H1 (cell line): ENCODE data around the gene KYNU. TPM values are rescaled to one million over a fixed set of nuclear protein-coding genes. Genes with fewer than 3 reads are reported as not detected.

Experiments used
- CTCF ChIA-PET: fragments of 300-600 bp; sonication (Branson Sonifier 250); formaldehyde crosslinking; loops from one replicate; lab custom pipeline; 2021; ENCODE audit not compliant: partially characterized antibody; lab: Charles Lee
- POLR2A ChIA-PET: fragments of 300-600 bp; sonication (Branson Sonifier 250); formaldehyde crosslinking; loops from one replicate; lab custom pipeline; 2021; ENCODE audit warnings: inconsistent platforms; ENCODE audit not compliant: partially characterized antibody; lab: Charles Lee
- DNase-seq, 2 experiments: peaks; one replicate each; pipeline versions ENCODE4 v3.0.0 to v3.0.0-alpha.2; 2010 to 2022; ENCODE audit warnings: low spot score in 2 of 2, low read depth in 1 of 2, mixed read lengths in 1 of 2
- FAIRE-seq: peaks from 2 replicates; lab custom pipeline; 2011; peaks lifted over from hg19 to GRCh38; lab: Jason Lieb, UNC
- H2AFZ ChIP-seq: 2 replicates; pipeline ENCODE4 v1.8.1; 2012; ENCODE audit warnings: low read length, inconsistent platforms
- H2AK5ac ChIP-seq: 2 replicates; pipeline ENCODE4 v1.6.1; 2013; ENCODE audit warnings: low read depth, low read length
- H2BK120ac ChIP-seq: replicated peaks from 2 replicates; pipeline ENCODE3; 2013; ENCODE audit warnings: low read depth, low read length, inconsistent platforms
- H2BK12ac ChIP-seq: 2 replicates; pipeline ENCODE4 v1.6.1; 2013; ENCODE audit warnings: low read depth, low read length
- H2BK15ac ChIP-seq: 2 replicates; pipeline ENCODE4 v1.6.1; 2013; ENCODE audit warnings: low read length
- H2BK20ac ChIP-seq: 2 replicates; pipeline ENCODE4 v1.6.1; 2013; ENCODE audit warnings: low read length
- H2BK5ac ChIP-seq: 2 replicates; pipeline ENCODE4 v1.6.1; 2013; ENCODE audit warnings: low read depth, low read length
- H3K14ac ChIP-seq: 2 replicates; pipeline ENCODE4 v1.6.1; 2013; ENCODE audit warnings: inconsistent platforms; ENCODE audit not compliant: insufficient read length
- H3K18ac ChIP-seq: 2 replicates; pipeline ENCODE4 v1.6.1; 2013; ENCODE audit warnings: low read length; ENCODE audit errors: extremely low read depth
- H3K23ac ChIP-seq: 2 replicates; pipeline ENCODE4 v1.6.1; 2013; ENCODE audit warnings: inconsistent platforms; ENCODE audit not compliant: insufficient read length
- H3K23me2 ChIP-seq: 2 replicates; pipeline ENCODE4 v1.6.1; 2013; ENCODE audit warnings: low read depth, low read length
- H3K27ac ChIP-seq: 2 replicates; pipeline ENCODE4 v1.6.1; 2011; ENCODE audit warnings: low read depth, low read length, inconsistent platforms
- H3K27me3 ChIP-seq, 4 experiments: replicated peaks in 1 of 4; 1 replicate in 1 of 4; 2 replicates in 3 of 4; pipeline versions ENCODE4 v1.6.1 to v1.8.1; 2011 to 2013; ENCODE audit warnings: low read length in 3 of 4, mild to moderate bottlenecking in 3 of 4, inconsistent platforms in 2 of 4, mixed read lengths in 2 of 4, moderate library complexity in 1 of 4; ENCODE audit not compliant: control insufficient read depth in 3 of 4, insufficient read depth in 3 of 4; ENCODE audit errors: extremely low read depth in 1 of 4
- H3K36me3 ChIP-seq, 4 experiments: 2 replicates each; pipeline versions ENCODE4 v1.6.1 to v1.8.1; 2011 to 2013; ENCODE audit warnings: mild to moderate bottlenecking in 4 of 4, low read length in 3 of 4, moderate library complexity in 2 of 4, control low read depth in 1 of 4, inconsistent platforms in 1 of 4; ENCODE audit not compliant: insufficient read depth in 4 of 4, control insufficient read depth in 2 of 4
- H3K4ac ChIP-seq: replicated peaks from 2 replicates; pipeline ENCODE3; 2013; ENCODE audit warnings: low read length, low read depth, mixed read lengths, inconsistent platforms; ENCODE audit not compliant: insufficient read length
- H3K4me1 ChIP-seq, 4 experiments: replicated peaks in 1 of 4; 1 replicate in 1 of 4; 2 replicates in 3 of 4; pipeline versions ENCODE4 v1.6.1 to v1.8.1; 2011 to 2013; ENCODE audit warnings: low read length in 3 of 4, inconsistent platforms in 2 of 4, mixed read lengths in 1 of 4; ENCODE audit not compliant: insufficient read depth in 4 of 4, control insufficient read depth in 3 of 4
- H3K4me2 ChIP-seq, 2 experiments: 2 replicates each; pipeline versions ENCODE4 v1.6.1 to v1.8.1; 2011 to 2013; ENCODE audit warnings: low read depth in 2 of 2, low read length in 2 of 2, control low read depth in 1 of 2, inconsistent platforms in 1 of 2, mild to moderate bottlenecking in 1 of 2; ENCODE audit not compliant: insufficient read depth in 1 of 2
- H3K4me3 ChIP-seq, 4 experiments: fragments of 200-600, 300-600 bp in 1 of 4; sonication (generic), shearing (Covaris generic), sonication (Bioruptor Twin) in 1 of 4; 2 replicates each; pipeline versions ENCODE4 v1.5.1 to v1.8.1; 2011 to 2016; ENCODE audit warnings: low read length in 4 of 4, low read depth in 3 of 4, control low read depth in 2 of 4, inconsistent platforms in 2 of 4, mild to moderate bottlenecking in 2 of 4, mixed read lengths in 1 of 4, moderate library complexity in 1 of 4; ENCODE audit not compliant: insufficient read depth in 2 of 4; ENCODE audit errors: extremely low read depth in 1 of 4
- H3K56ac ChIP-seq: replicated peaks from 2 replicates; pipeline ENCODE3; 2013; ENCODE audit warnings: low read depth, mild to moderate bottlenecking, mixed read lengths, low read length, inconsistent platforms; ENCODE audit not compliant: insufficient read length
- H3K79me1 ChIP-seq: 2 replicates; pipeline ENCODE4 v1.6.1; 2013; ENCODE audit warnings: low read depth, low read length, control low read depth
- H3K79me2 ChIP-seq, 2 experiments: 2 replicates each; pipeline versions ENCODE4 v1.6.1 to v1.8.1; 2012 to 2013; ENCODE audit warnings: low read length in 2 of 2, mild to moderate bottlenecking in 2 of 2, inconsistent platforms in 1 of 2; ENCODE audit not compliant: insufficient read depth in 2 of 2, control insufficient read depth in 1 of 2
- H3K9ac ChIP-seq, 4 experiments: replicated peaks in 1 of 4; 1 replicate in 1 of 4; 2 replicates in 3 of 4; pipeline versions ENCODE4 v1.6.1 to v1.8.1; 2011 to 2013; ENCODE audit warnings: low read depth in 3 of 4, low read length in 3 of 4, control low read depth in 2 of 4, mild to moderate bottlenecking in 2 of 4, moderate library complexity in 2 of 4, inconsistent platforms in 1 of 4; ENCODE audit errors: extremely low read depth in 1 of 4
- H3K9me3 ChIP-seq, 2 experiments: 2 replicates each; pipeline versions ENCODE4 v1.6.1 to v1.8.1; 2012 to 2013; ENCODE audit warnings: mild to moderate bottlenecking in 2 of 2, moderate library complexity in 2 of 2, control low read depth in 1 of 2, inconsistent platforms in 1 of 2, low read depth in 1 of 2, low read length in 1 of 2, mixed read lengths in 1 of 2; ENCODE audit not compliant: insufficient read depth in 2 of 2
- H4K20me1 ChIP-seq, 2 experiments: replicated peaks in 1 of 2; 2 replicates each; pipeline versions ENCODE3 to v1.8.1; 2011 to 2013; ENCODE audit warnings: inconsistent platforms in 2 of 2, low read length in 2 of 2, mild to moderate bottlenecking in 1 of 2; ENCODE audit not compliant: insufficient read depth in 2 of 2, control insufficient read depth in 1 of 2
- H4K5ac ChIP-seq: 2 replicates; pipeline ENCODE4 v1.6.1; 2013; ENCODE audit warnings: low read length, low read depth, mixed read lengths, inconsistent platforms; ENCODE audit not compliant: insufficient read length
- H4K8ac ChIP-seq: 2 replicates; pipeline ENCODE4 v1.8.0; 2013; ENCODE audit warnings: mild to moderate bottlenecking, moderate library complexity, low read length, inconsistent platforms; ENCODE audit not compliant: insufficient read depth; ENCODE audit errors: extremely low read depth
- H4K91ac ChIP-seq: replicated peaks from 2 replicates; pipeline ENCODE3; 2013; ENCODE audit warnings: low read length, mixed read lengths, inconsistent platforms; ENCODE audit not compliant: insufficient read length
- BRCA1 ChIP-seq: IDR thresholded peaks from 2 replicates; pipeline ENCODE4 v1.6.1; 2012; ENCODE audit warnings: low read depth, low read length, improper control_type of control experiment
- CBX5 ChIP-seq: fragments of 300-800, 300-1000 bp; sonication (generic); IDR thresholded peaks from 2 replicates; pipeline ENCODE4 v1.7.1; 2016; ENCODE audit warnings: antibody characterized with exemption, low read length, low read depth
- CBX8 ChIP-seq: fragments of 300-800, 300-1000 bp; sonication (generic); IDR thresholded peaks from 2 replicates; pipeline ENCODE4 v1.7.1; 2016; ENCODE audit warnings: low read depth, low read length, borderline replicate concordance
- CREB1 ChIP-seq: IDR thresholded peaks from 2 replicates; pipeline ENCODE4 v1.6.1; 2012; ENCODE audit warnings: inconsistent platforms
- EGR1 ChIP-seq: IDR thresholded peaks from 2 replicates; pipeline ENCODE4 v1.6.1; 2011; ENCODE audit warnings: low read depth, low read length, borderline replicate concordance
- MAFK ChIP-seq: IDR thresholded peaks from 2 replicates; pipeline ENCODE4 v1.6.1; 2012; ENCODE audit warnings: low read depth, mild to moderate bottlenecking, improper control_type of control experiment, low read length
- SP1 ChIP-seq: IDR thresholded peaks from 2 replicates; pipeline ENCODE4 v1.6.1; 2011; ENCODE audit warnings: low read depth, low read length
- TAF7 ChIP-seq: optimal IDR thresholded peaks from 2 replicates; pipeline ENCODE3; 2011; ENCODE audit warnings: low read depth, mild to moderate bottlenecking, inconsistent platforms, low read length, moderate library complexity, borderline replicate concordance
- TBP ChIP-seq: IDR thresholded peaks from 2 replicates; pipeline ENCODE4 v1.6.1; 2011; ENCODE audit warnings: low read depth, low read length, improper control_type of control experiment
- TCF12 ChIP-seq: IDR thresholded peaks from 2 replicates; pipeline ENCODE4 v1.6.1; 2011; ENCODE audit warnings: low read depth, mild to moderate bottlenecking, low read length
- TEAD4 ChIP-seq: IDR thresholded peaks from 2 replicates; pipeline ENCODE4 v1.6.1; 2012; ENCODE audit warnings: low read depth, low read length, inconsistent platforms, mixed read lengths
- WGBS, 2 experiments: shearing (Covaris generic) in 1 of 2; methylation state at CpG; one replicate each; pipeline versions ENCODE4 v1.1.6 to v1.1.7; 2013 to 2015; ENCODE audit warnings: low lambda C conversion rate in 2 of 2, mixed read lengths in 2 of 2, inconsistent platforms in 1 of 2, low coverage in 1 of 2, missing lambda C conversion rate in 1 of 2; ENCODE audit not compliant: insufficient replicate concordance in 2 of 2, insufficient coverage in 1 of 2, insufficient read length in 1 of 2; ENCODE audit errors: extremely low coverage in 1 of 2, missing lambda C conversion rate in 1 of 2; 5-methylcytosine and 5-hydroxymethylcytosine counted together
- polyA plus RNA-seq, 7 experiments: library from polyadenylated mRNA; depleted of rRNA in 3 of 7; stranded (reverse) in 5 of 7; unstranded in 2 of 7; fragments of >200 nt in 5 of 7; fragments of 200-250 nt in 2 of 7; gene quantifications; 1 replicate in 5 of 7; 2 replicates in 1 of 7; 4 replicates in 1 of 7; pipeline versions ENCODE4 v1.2.1 to v1.2.3, GENCODE V29; 2011 to 2013; ENCODE audit warnings: missing spikeins in 2 of 7, mixed read lengths in 2 of 7
- total RNA-seq: library from RNA; stranded (reverse); fragmentation: NEBNext Ultra II Directional; extraction: Animal tissue kit (Norgen Biotek cat#: 25700); gene quantifications from 2 replicates; pipeline ENCODE4 v1.2.1, GENCODE V29; 2021

Gene KYNU
- total and polyA plus RNA-seq, 2 of the 8 experiments (the other 6 are each of a cell fraction or from before 2014, with no cell fraction given): 0.09 to 0.13 TPM

DNA sequence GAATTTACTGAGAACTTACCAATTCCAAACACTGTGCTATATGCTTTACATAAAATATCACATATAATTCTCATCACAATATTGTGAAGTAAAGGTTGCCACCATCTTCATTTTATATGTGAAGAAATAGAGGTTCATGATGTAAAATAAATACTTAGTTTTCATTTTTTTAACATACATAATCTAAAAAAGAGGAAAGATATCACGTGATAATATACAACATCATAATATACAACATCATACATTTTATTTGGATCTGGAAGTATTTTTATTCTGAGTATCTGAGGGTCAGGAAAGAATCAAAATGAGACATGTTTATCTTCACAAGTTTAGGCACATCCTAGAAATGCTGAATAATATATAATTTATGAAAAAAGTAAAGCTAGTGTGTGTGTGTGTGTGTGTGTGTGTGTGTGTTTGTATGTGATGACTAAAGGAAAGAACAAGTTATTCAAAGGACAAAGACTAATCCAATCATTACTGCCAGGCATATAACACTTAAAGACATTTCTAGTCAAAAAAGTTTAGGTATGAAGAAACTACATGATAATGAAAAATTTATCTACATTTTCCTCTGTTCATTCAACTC lies 186.2 kb downstream of the KYNU start:
- ChIA-PET POLR2A (no interaction called here), CTCF (no interaction called here)
- Histone ChIP-seq H3K4me1 (no peaks in the 10 kb centered on the region), H3K79me1 (no peaks in the 10 kb centered on the region), H2BK120ac (no peak overlapping the region), H3K27me3 (no peaks in the 10 kb centered on the region), H3K18ac (no peak overlapping the region), H3K4me2 (no peak overlapping the region), H2BK20ac (no peak overlapping the region), H3K27ac (no peak overlapping the region), H3K79me2 (no peaks in the 10 kb centered on the region), H4K91ac (no peak overlapping the region), H3K36me3 (no peaks in the 10 kb centered on the region), H2AK5ac (no peak overlapping the region), H4K5ac (no peak overlapping the region), H2AFZ (no peak overlapping the region), H2BK5ac (no peak overlapping the region), H3K23me2 (no peaks in the 10 kb centered on the region), H2BK12ac (no peak overlapping the region), H3K9me3 (no peaks in the 10 kb centered on the region), H3K14ac (no peak overlapping the region), H4K20me1 (no peaks in the 10 kb centered on the region), H3K4ac (no peak overlapping the region), H4K8ac (no peak overlapping the region), H3K9ac (no peak overlapping the region), H3K23ac (no peak overlapping the region), H3K56ac (no peak overlapping the region), H2BK15ac (no peak overlapping the region), H3K4me3 (no peak overlapping the region)
- no peak for DNase-seq
- TF ChIP-seq TBP: no peak
- no peak for TF ChIP-seq CREB1
- TF ChIP-seq TEAD4: no peak
- TF ChIP-seq SP1: no peak
- no peak for TF ChIP-seq TAF7
- TF ChIP-seq EGR1: no peak
- TF ChIP-seq TCF12: no peak
- no peak for TF ChIP-seq CBX5
- no peak for TF ChIP-seq CBX8
- no peak for TF ChIP-seq MAFK
- TF ChIP-seq BRCA1: no peak
- 100% methylated on average over 1 of the region's 1 CpG; no CpG with 5 or more reads in 1 of the 2 experiments for WGBS, 2 experiments
- FAIRE-seq: no peak
